Stimulated activated CD8-positive, alpha-beta memory T cell treated with anti-CD3 and anti-CD28 coated beads, Interleukin-15, amount 100 ng/mL, for 4 hours (primary cell): Measurements from ENCODE around the gene GSTM4.
"Not testable (repeated sequence)": the region's sequence is repeated elsewhere in the genome, so short reads cannot be mapped to it uniquely, and the experiment has no call there.

Source experiments
- DNase-seq, 2 donors: peaks; one replicate each; pipeline ENCODE4 v3.0.0-alpha.2; 2020; ENCODE audit warnings: low read depth in 2 of 2

Gene GSTM4

DNA sequence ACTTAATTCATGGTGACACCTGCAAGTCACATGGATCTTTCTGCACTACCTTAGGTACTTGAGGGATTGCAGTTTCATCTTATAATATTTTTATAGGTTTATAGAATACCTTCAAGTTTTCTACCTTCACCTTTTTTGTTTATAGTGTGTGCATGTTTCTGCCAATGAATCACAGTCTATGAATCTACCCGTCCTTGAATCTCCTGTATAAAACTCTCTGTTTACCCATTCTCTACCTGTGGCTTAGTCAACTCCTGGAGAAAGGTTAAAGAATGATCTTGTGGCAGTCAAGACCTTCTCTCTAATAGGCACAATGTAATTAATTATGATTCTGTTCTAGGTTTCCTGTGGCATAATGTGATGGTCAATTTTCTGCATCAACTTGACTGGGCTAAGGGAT lies 8.8 kb downstream of the GSTM4 start:
- DNase-seq = no peak

- peak; percentile 39 to 47 for DNase-seq
These were observed 11.7 kb downstream of the GSTM4 start, which contains the start of gene GSTM2 for GRCh38 chr1:109667452-109668122. GSTM2 (plus strand) TSS chr1:109668057; CDS start chr1:109668116, 59 bp downstream.

DNA sequence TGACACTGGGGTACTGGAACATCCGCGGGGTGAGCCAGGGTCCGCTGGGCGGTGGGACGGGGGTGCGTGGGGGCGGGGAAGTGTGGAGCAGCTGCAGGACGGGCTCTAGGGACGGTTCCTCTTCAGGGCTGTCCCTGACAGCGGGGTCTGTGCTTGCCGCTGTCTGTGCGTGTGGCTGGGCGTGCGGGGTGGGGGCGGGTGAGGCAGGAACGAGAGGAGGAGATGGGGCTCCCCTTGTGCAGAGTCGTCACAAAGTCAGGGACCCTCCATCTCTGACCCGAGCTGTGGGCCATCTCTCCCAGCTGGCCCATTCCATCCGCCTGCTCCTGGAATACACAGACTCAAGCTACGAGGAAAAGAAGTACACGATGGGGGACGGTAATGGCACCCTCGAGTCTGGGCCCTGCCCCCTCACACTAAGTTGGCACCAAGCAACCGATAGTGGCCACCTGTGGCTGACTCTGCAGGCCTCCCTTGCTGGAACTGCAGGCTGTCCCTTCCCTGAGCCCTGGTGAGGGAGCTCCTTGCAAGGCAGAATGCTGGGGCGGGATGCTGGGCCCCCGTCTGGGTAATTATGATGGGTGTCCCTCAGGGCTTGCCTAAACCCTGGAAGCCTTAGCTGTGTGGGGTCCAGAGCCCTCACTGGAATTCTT lies 12.3 kb downstream of the GSTM4 start:
- DNase-seq = no peak

DNA sequence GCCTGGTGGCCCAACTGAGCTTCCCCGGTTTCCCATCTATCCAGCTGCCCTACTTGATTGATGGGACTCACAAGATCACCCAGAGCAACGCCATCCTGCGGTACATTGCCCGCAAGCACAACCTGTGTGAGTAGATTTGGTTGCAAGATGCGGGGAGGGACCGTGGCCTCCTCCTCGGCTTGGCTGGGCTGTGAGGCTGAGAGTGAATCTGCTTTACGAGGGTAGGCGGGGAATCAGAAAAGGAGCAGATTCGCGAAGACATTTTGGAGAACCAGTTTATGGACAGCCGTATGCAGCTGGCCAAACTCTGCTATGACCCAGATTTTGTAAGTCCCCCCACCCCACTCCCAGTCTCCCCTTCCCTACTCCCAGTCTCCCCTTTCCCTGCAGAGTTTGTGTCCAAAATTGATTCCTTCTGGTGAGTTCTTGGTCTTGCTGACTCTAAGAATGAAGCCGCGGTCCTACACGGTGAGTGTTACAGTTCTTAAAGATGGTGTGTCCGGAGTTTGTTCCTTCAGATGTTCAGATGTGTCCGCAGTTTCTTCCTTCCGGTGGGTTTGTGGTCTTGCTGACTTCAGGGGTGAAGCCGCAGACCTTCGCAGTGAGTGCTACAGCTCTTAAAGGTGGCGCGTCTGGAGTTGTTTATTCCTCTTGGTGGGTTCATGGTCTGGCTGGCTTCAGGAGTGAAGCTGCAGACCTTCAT lies 13.5 kb downstream of the GSTM4 start:
- no peak for DNase-seq

DNA sequence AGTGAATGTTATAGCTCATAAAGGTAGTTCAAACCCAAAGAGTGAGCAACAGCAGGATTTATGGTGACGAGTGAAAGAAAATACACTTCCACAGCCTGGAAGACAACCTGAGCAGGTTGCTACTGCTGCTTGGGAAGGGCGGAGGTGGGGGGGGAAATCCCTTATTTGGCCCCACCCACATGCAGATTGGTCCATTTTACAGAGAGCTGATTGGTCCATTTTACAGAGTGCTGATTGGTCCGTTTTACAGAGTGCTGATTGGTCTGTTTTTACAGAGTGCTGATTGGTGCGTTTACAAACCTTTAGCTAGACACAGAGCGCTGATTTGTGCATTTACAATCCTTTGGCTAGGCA lies 14.0 kb downstream of the GSTM4 start:
- DNase-seq = not testable (repeated sequence)

- no peak for DNase-seq
These were observed 15.2 kb downstream of the GSTM4 start for GRCh38 chr1:109671067-109671466.

DNA sequence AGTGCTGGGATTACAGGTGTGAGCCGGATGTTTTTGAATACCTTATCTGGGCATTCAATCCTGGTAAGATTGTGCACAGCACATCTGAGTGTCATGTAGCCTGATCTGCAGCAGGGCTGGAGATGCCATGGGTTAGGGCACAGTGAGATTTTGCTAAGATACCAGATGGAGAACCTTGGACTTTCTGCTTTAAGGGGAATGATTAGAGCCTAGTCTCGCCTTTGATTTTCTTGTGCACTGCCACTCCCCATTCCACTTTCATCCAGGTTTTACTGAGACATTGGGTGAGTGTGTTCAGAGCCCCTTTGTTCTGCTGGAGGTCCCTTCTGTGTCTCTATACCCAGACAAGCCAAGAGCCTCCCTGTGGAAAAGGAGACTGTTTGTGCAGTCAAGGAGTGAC lies 18.0 kb downstream of the GSTM4 start:
- not testable (repeated sequence) for DNase-seq

- not testable (repeated sequence) for DNase-seq
These were observed 20.9 kb downstream of the GSTM4 start for GRCh38 chr1:109676683-109677381.

GRCh38 chr1:109677459-109677858 lies 21.6 kb downstream of the GSTM4 start:
- DNase-seq = no peak

DNA sequence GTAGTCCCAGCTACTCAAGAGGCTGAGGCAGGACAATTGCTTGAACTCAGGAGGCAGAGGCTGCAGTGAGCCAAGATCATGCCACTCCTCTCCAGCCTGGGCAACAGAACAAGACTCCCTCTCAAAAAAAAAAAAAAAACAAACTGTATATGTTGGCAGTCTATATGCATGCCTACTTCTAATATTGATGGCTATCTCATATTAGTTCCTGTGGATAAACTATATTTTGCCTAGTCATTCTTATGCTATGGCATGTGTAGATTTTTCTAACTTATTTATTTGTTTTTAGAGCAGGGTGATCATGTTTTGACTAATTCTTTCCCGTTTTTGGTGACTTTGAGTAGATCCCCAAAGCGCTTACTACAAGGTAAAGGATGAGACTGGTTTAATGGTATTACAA lies 22.7 kb downstream of the GSTM4 start:
- DNase-seq = not testable (repeated sequence)

- DNase-seq = not testable (repeated sequence)
These were observed 28.9 kb downstream of the GSTM4 start for GRCh38 chr1:109684777-109685176.

DNA sequence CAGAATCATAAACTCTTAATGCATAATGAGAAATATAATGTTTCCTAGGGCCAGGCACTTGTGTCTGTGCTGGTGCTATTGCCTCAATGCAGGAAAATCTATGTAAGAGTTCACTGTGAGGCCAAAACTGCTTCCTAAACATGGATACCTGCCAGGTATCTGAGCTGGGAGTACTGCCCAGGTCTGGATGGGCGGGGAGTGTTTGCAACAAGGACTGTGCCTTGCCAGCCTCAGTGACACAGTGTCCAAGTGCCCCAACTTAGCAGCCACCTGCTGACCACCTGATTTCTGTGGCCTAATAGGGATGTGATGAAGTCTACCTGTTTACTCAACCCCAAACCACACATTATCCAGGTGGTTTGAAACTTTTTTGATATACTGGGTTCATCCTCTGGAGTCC lies 29.5 kb downstream of the GSTM4 start:
- not testable (repeated sequence) for DNase-seq

GRCh38 chr1:109685890-109686289 lies 30.0 kb downstream of the GSTM4 start:
- not testable (repeated sequence) for DNase-seq

DNA sequence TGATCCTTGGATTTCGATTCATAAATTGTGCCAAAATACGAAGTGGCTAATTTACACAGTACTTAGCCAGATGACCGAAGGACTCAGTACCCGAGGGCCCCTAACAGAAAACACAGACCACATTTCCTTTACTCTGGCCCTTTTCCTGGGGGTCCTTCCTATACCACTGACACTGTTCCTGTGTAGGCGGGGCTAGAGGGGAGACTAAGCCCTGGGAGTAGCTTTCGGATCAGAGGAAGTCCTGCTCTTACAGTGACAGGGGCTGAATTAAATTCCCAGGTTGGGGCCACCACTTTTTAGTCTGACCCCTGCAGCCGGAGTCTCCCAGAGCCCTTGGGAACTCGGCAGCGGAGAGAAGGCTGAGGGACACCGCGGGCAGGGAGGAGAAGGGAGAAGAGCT lies 31.2 kb downstream of the GSTM4 start:
- not testable (repeated sequence) for DNase-seq

DNA sequence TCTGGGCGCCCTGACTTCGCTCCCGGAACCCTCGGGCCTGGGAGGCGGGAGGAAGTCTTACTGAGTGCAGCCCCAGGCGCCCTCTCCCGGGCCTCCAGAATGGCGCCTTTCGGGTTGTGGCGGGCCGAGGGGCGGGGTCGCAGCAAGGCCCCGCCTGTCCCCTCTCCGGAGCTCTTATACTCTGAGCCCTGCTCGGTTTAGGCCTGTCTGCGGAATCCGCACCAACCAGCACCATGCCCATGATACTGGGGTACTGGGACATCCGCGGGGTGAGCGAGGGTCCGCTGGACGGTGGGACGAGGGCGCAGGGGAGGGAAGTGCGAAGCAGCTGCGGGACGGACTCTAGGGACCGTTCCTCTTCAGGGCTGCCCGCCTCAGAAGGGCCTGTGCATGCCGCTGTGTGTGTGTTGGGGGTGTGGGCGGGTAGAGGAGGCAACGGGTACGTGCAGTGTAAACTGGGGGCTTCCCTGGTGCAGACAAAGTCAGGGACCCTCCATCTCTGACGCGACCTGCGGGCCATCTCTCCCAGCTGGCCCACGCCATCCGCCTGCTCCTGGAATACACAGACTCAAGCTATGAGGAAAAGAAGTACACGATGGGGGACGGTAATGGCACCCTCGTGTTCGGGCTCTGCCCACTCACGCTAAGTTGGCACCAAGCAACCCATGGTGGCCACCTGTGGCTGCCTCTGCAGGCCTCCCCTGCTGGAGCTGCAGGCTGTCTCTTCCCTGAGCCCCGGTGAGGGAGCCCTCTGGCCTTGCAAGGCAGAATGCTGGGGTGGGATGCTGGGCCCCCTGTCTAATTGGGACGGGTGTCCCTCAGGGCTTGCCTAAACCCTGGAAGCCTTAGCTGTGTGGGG lies 32.0 kb downstream of the GSTM4 start, which contains the start of gene GSTM1:
Gene GSTM1, plus strand, starts transcription at position 177 of the 859 bp plus-strand sequence. Its CDS starts 57 bp downstream, at position 234.
- peak in 1 of 2 donors; percentile 72 for DNase-seq

- DNase-seq = no peak
These were observed 34.0 kb downstream of the GSTM4 start for GRCh38 chr1:109689844-109690405.

DNA sequence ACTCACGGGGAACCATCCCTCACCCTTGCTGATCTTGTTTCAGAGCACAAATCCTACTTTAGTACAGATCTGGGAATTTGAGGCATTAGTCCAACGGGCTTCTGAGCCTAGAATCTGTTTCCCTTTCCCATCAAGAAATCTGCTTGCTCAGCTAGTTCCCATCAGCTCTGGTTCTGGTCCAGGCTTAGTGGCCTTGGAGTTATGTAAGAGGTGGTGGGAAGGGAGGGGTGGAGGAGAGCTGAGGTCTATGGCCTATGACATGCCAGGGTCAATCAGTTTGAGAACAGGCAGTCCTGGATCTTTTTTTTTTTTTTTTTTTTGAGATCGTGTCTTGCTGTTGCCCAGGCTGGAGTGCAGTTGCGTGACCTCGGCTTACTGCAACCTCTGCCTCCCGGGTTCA lies 35.9 kb downstream of the GSTM4 start:
- DNase-seq = no peak

GRCh38 chr1:109694400-109694799 lies 38.5 kb downstream of the GSTM4 start:
- DNase-seq = not testable (repeated sequence)

DNA sequence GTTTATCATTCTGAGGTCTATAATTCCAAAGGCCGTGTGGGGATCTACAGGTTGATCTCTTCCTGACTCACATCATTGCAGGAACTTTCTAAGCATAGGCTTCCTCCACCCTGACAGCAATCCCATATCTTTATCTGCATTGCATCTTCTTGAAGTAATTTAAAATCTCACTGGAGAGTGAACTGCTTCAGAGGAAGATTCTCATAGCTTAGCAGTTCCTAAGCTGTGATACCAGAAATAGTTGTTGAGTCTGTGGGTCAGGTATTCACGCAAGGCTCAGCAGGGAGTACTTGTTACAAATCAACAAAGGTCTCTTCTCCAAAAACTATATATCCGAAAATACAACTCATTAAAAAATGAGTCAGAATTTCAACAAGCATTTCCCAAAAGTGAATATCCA lies 39.2 kb downstream of the GSTM4 start:
- not testable (repeated sequence) for DNase-seq

GRCh38 chr1:109697066-109697465 lies 41.2 kb downstream of the GSTM4 start:
- DNase-seq = no peak

DNA sequence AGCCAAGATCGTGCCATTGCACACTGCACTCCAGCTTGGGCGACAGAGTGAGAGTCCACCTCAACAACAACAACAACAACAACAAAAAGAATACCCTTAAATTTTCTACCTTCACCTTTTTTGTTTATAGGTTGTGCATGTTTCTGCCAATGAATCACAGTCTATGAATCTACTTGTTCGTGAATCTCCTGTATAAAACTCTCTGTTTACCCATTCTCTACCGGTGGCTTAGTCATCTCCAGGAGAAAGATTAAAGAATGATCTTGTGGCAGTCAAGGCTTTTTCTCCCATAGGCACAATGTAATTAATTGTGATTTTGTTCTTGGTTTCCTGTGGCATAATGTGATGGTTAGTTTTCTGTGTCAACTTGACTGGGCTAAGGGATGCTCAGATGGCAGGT lies 42.0 kb downstream of the GSTM4 start:
- DNase-seq = not testable (repeated sequence)
